HEK293 (cell line): ENCODE measurements around the gene USP16.

Source experiments
- CTCF ChIA-PET: fragments of 350-600 bp; formaldehyde crosslinking; extraction: SDS; loops from one replicate; lab custom pipeline; 2021; ENCODE audit warnings: antibody characterized with exemption; lab: Yijun Ruan, JAX
- POLR2A ChIA-PET: fragments of 300-600 bp; formaldehyde crosslinking; extraction: SDS; loops from one replicate; lab custom pipeline; 2020; ENCODE audit warnings: antibody characterized with exemption, inconsistent platforms; lab: Yijun Ruan, JAX
- H3K27ac ChIP-seq: fragments of 200-500 bp; sonication (Bioruptor generic); 2 replicates; pipeline ENCODE4 v1.5.1; 2014; ENCODE audit warnings: low read depth, low read length, control low read depth, inconsistent platforms; ENCODE audit errors: extremely low read depth
- H3K36me3 ChIP-seq, 2 experiments: fragments of 200-500 bp in 1 of 2; sonication (Bioruptor generic) in 1 of 2; 1 replicate in 1 of 2; 2 replicates in 1 of 2; pipeline ENCODE4 v1.5.1; 2014 to 2017; ENCODE audit warnings: inconsistent platforms in 2 of 2, low read length in 2 of 2; ENCODE audit not compliant: control insufficient read depth in 2 of 2, insufficient read depth in 1 of 2
- H3K4me1 ChIP-seq: fragments of 200-500 bp; sonication (Bioruptor generic); 2 replicates; pipeline ENCODE4 v1.5.1; 2014; ENCODE audit warnings: mild to moderate bottlenecking, low read length, inconsistent platforms; ENCODE audit not compliant: control insufficient read depth, insufficient read depth
- H3K4me3 ChIP-seq: 2 replicates; pipeline ENCODE4 v1.5.1; 2011; ENCODE audit warnings: low read depth, mild to moderate bottlenecking, control low read depth, low read length, moderate library complexity
- H3K9me3 ChIP-seq: fragments of 200-500 bp; sonication (Bioruptor generic); 2 replicates; pipeline ENCODE4 v1.5.1; 2014; ENCODE audit warnings: low read depth, low read length, inconsistent platforms; ENCODE audit not compliant: control insufficient read depth, insufficient read depth
- GLIS2 ChIP-seq: fragments of 450-650 bp; formaldehyde crosslinking; IDR thresholded peaks from 2 replicates; pipeline ENCODE4 v1.5.1; 2016; ENCODE audit warnings: missing biosample characterization, missing genetic modification characterization
- IKZF3 ChIP-seq: fragments of 450-650 bp; IDR thresholded peaks from 2 replicates; pipeline ENCODE4 v1.5.0; 2018; ENCODE audit warnings: missing biosample characterization, mild to moderate bottlenecking, missing genetic modification characterization, moderate library complexity
- SALL2 ChIP-seq: fragments of 450-650 bp; formaldehyde crosslinking; IDR thresholded peaks from 2 replicates; pipeline ENCODE4 v1.5.0; 2017; ENCODE audit warnings: missing biosample characterization, mild to moderate bottlenecking, missing genetic modification characterization, borderline replicate concordance
- TCF7L2 ChIP-seq: IDR thresholded peaks from 2 replicates; pipeline ENCODE4 v1.6.1; 2011; ENCODE audit warnings: low read depth, mild to moderate bottlenecking, inconsistent platforms, low read length, moderate library complexity, borderline replicate concordance
- TRIM28 ChIP-seq: IDR thresholded peaks from 2 replicates; pipeline ENCODE4 v1.6.1; 2011; ENCODE audit warnings: low read length, control low read depth, borderline replicate concordance
- ZFHX2 ChIP-seq: fragments of 450-650 bp; formaldehyde crosslinking; conservative IDR thresholded peaks from 2 replicates; pipeline ENCODE4 v1.5.1; 2016; ENCODE audit warnings: missing biosample characterization, missing genetic modification characterization
- ZNF184 ChIP-seq: fragments of 450-650 bp; IDR thresholded peaks from 2 replicates; pipeline ENCODE4 v1.5.1; 2018; ENCODE audit warnings: missing biosample characterization, mild to moderate bottlenecking, missing genetic modification characterization
- ZNF19 ChIP-seq: fragments of 450-650 bp; formaldehyde crosslinking; IDR thresholded peaks from 2 replicates; pipeline ENCODE4; 2016; ENCODE audit warnings: missing biosample characterization, missing genetic modification characterization, low read depth
- ZNF23 ChIP-seq: fragments of 450-650 bp; formaldehyde crosslinking; IDR thresholded peaks from 2 replicates; pipeline ENCODE4 v1.5.1; 2016; ENCODE audit warnings: missing biosample characterization, missing genetic modification characterization, borderline replicate concordance
- ZNF311 ChIP-seq: fragments of 450-650 bp; formaldehyde crosslinking; IDR thresholded peaks from 2 replicates; pipeline ENCODE4 v1.5.1; 2017; ENCODE audit warnings: missing biosample characterization, missing genetic modification characterization, borderline replicate concordance
- ZNF350 ChIP-seq: fragments of 450-650 bp; formaldehyde crosslinking; IDR thresholded peaks from 2 replicates; pipeline ENCODE4 v1.5.0; 2017; ENCODE audit warnings: missing biosample characterization, mild to moderate bottlenecking, missing genetic modification characterization
- ZNF596 ChIP-seq: fragments of 450-650 bp; IDR thresholded peaks from 2 replicates; pipeline ENCODE4 v1.5.0; 2018; ENCODE audit warnings: missing biosample characterization, mild to moderate bottlenecking, missing genetic modification characterization, moderate library complexity
- ZNF621 ChIP-seq: fragments of 450-650 bp; formaldehyde crosslinking; IDR thresholded peaks from 2 replicates; pipeline ENCODE4 v1.5.1; 2017; ENCODE audit warnings: missing biosample characterization, missing genetic modification characterization
- ZNF677 ChIP-seq: fragments of 450-650 bp; IDR thresholded peaks from 2 replicates; pipeline ENCODE4 v1.5.0; 2018; ENCODE audit warnings: missing biosample characterization, mild to moderate bottlenecking, missing genetic modification characterization, moderate library complexity
- TF ChIP-seq, protein P1 (sequence below): fragments of 450-650 bp; formaldehyde crosslinking; IDR thresholded peaks from 2 replicates; pipeline ENCODE4 v1.5.1; 2016; ENCODE audit warnings: missing biosample characterization, missing genetic modification characterization
- TF ChIP-seq, protein P2 (sequence below): IDR thresholded peaks from 2 replicates; pipeline ENCODE4 v1.6.1; 2011; ENCODE audit warnings: mild to moderate bottlenecking, low read depth, low read length, borderline replicate concordance
- TF ChIP-seq, protein P3 (sequence below): fragments of 450-650 bp; formaldehyde crosslinking; IDR thresholded peaks from 2 replicates; pipeline ENCODE4 v1.5.1; 2016; ENCODE audit warnings: missing biosample characterization, missing genetic modification characterization
- TF ChIP-seq, protein P4 (sequence below): fragments of 450-650 bp; formaldehyde crosslinking; IDR thresholded peaks from 2 replicates; pipeline ENCODE4 v1.5.1; 2016; ENCODE audit warnings: missing biosample characterization, missing genetic modification characterization

The USP16 gene

DNA sequence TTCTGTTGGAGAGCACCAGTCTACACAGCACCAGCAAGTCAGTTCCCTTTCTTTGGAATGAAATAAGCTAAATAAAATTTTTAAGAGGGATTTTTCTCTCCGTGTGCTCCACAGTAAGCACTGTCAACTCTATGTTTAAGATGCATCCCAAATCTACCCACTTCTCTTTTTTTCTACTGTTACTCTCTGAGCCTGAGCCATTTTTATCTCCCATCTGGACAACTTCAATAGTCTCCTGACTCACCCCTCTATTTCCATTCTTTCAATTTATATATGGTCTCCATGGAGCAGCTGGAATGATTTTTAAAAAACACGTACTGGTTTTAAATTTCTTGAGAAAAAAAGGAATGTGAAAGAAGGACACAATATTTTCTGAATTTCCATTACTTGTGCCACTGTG lies 73.7 kb downstream of the USP16 start (continued):
- TF ChIP-seq, protein P1, sequence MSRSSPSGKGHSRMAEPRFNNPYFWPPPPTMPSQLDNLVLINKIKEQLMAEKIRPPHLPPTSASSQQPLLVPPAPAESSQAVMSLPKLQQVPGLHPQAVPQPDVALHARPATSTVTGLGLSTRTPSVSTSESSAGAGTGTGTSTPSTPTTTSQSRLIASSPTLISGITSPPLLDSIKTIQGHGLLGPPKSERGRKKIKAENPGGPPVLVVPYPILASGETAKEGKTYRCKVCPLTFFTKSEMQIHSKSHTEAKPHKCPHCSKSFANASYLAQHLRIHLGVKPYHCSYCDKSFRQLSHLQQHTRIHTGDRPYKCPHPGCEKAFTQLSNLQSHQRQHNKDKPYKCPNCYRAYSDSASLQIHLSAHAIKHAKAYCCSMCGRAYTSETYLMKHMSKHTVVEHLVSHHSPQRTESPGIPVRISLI, result no peak
- no peak for TF ChIP-seq IKZF3 (tag by site-specific recombination)
- no peak for TF ChIP-seq ZNF350
- TF ChIP-seq GLIS2, result no peak
- no peak for TF ChIP-seq ZFHX2 (tag by site-specific recombination)
- no peak for TF ChIP-seq SALL2
- TF ChIP-seq ZNF311 (tag by site-specific recombination), result no peak
- TF ChIP-seq, protein P2, sequence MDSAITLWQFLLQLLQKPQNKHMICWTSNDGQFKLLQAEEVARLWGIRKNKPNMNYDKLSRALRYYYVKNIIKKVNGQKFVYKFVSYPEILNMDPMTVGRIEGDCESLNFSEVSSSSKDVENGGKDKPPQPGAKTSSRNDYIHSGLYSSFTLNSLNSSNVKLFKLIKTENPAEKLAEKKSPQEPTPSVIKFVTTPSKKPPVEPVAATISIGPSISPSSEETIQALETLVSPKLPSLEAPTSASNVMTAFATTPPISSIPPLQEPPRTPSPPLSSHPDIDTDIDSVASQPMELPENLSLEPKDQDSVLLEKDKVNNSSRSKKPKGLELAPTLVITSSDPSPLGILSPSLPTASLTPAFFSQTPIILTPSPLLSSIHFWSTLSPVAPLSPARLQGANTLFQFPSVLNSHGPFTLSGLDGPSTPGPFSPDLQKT, result no peak
- TF ChIP-seq, all 188 proteins: peak for 0

DNA sequence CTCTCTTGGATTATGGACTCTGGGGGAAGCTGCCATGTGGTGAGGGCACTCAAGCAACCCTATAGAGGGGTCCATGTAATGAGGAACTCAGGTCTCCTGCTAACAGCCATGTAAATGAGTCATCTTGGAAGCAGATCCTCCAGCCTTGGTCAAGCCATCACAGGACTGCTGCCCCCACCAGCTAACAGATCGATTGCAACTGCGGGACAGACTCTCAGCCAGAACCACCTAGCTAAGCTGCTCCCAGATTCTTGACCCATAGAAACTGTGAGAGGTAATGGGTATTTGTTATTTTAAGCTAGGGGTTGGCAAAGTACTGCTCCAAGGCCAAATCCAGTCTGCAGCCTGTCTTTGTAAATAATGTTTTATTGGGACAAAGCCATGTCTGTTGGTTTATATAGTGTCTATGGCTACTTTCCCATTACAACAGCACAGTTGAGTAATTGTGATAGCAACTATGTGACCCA lies 78.4 kb downstream of the USP16 start:
- Histone ChIP-seq H3K36me3 (no peaks in the 10 kb centered on the region), H3K9me3 (no peaks in the 10 kb centered on the region), H3K27ac (no peak overlapping the region), H3K4me1 (no peaks in the 10 kb centered on the region), H3K4me3 (no peak overlapping the region)
- CTCF ChIA-PET, result no interaction called here
- POLR2A ChIA-PET, result interaction anchor here (0.5 to 1.2 kb wide), 2 partner anchors 22 to 78 kb away, joined by 3 read pairs; no protein-coding TSS in a partner anchor
- TF ChIP-seq, protein P3, sequence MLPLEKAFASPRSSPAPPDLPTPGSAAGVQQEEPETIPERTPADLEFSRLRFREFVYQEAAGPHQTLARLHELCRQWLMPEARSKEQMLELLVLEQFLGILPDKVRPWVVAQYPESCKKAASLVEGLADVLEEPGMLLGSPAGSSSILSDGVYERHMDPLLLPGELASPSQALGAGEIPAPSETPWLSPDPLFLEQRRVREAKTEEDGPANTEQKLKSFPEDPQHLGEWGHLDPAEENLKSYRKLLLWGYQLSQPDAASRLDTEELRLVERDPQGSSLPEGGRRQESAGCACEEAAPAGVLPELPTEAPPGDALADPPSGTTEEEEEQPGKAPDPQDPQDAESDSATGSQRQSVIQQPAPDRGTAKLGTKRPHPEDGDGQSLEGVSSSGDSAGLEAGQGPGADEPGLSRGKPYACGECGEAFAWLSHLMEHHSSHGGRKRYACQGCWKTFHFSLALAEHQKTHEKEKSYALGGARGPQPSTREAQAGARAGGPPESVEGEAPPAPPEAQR (tag by site-specific recombination), result no peak
- TF ChIP-seq ZNF596 (tag by site-specific recombination) (no peak), TRIM28 (no peak), ZNF19 (tag by site-specific recombination) (no peak), TCF7L2 (no peak), ZNF184 (tag by site-specific recombination) (no peak), ZNF311 (tag by site-specific recombination) (no peak), ZNF23 (tag by site-specific recombination) (no peak), ZNF677 (no peak), ZNF621 (tag by site-specific recombination) (no peak)
- TF ChIP-seq, protein P4, sequence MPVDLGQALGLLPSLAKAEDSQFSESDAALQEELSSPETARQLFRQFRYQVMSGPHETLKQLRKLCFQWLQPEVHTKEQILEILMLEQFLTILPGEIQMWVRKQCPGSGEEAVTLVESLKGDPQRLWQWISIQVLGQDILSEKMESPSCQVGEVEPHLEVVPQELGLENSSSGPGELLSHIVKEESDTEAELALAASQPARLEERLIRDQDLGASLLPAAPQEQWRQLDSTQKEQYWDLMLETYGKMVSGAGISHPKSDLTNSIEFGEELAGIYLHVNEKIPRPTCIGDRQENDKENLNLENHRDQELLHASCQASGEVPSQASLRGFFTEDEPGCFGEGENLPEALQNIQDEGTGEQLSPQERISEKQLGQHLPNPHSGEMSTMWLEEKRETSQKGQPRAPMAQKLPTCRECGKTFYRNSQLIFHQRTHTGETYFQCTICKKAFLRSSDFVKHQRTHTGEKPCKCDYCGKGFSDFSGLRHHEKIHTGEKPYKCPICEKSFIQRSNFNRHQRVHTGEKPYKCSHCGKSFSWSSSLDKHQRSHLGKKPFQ (tag by site-specific recombination), result no peak
- TF ChIP-seq, protein P1, result no peak
